IMR-90 (cell line): ENCODE results near the gene KCNF1. TPM values are rescaled to one million over a fixed set of nuclear protein-coding genes. Genes with fewer than 3 reads are reported as not detected.

ENCODE experiments used
- ATAC-seq: fragments of 200-7000 bp; cut with Tn5 transposase; 2 replicates; pipeline ENCODE4 v1.9.1; 2020; ENCODE audit warnings: low read depth, mild to moderate bottlenecking, moderate library complexity
- BruUV-seq: library from RNA; stranded (reverse); fragments of 400-500 nt; replicated peaks from 2 replicates; lab custom pipeline; 2021; lab: Mats Ljungman, UMichigan
- CTCF ChIA-PET: fragments of 300-600 bp; formaldehyde crosslinking; extraction: SDS; loops from one replicate; lab custom pipeline; 2021; ENCODE audit warnings: antibody characterized with exemption; lab: Yijun Ruan, JAX
- POLR2A ChIA-PET: fragments of 300-600 bp; sonication (Branson Sonifier 250); formaldehyde crosslinking; loops from one replicate; lab custom pipeline; 2022; ENCODE audit warnings: antibody characterized with exemption; ENCODE audit not compliant: unreplicated experiment; lab: Charles Lee
- DNase-seq: peaks from one replicate; pipeline ENCODE4 v3.0.0; 2013
- H2AFZ ChIP-seq: replicated peaks from 2 replicates; pipeline ENCODE3; 2013; ENCODE audit warnings: low read length, mild to moderate bottlenecking; ENCODE audit not compliant: poor library complexity
- H2AK5ac ChIP-seq: 2 replicates; pipeline ENCODE4 v1.6.1; 2013; ENCODE audit warnings: low read depth, low read length, inconsistent platforms
- H2AK9ac ChIP-seq: replicated peaks from 2 replicates; pipeline ENCODE3; 2013; ENCODE audit warnings: mild to moderate bottlenecking, low read depth, low read length, moderate library complexity; ENCODE audit not compliant: poor library complexity
- H2BK120ac ChIP-seq: 2 replicates; pipeline ENCODE4 v1.6.1; 2013; ENCODE audit warnings: low read depth, low read length, inconsistent platforms
- H2BK15ac ChIP-seq: 3 replicates; pipeline ENCODE4 v1.6.1; 2013; ENCODE audit warnings: low read depth, low read length, inconsistent platforms
- H2BK20ac ChIP-seq: 2 replicates; pipeline ENCODE4 v1.6.1; 2013; ENCODE audit warnings: low read depth, mild to moderate bottlenecking, inconsistent platforms, low read length, moderate library complexity
- H2BK5ac ChIP-seq: 2 replicates; pipeline ENCODE4 v1.6.1; 2013; ENCODE audit warnings: mild to moderate bottlenecking, low read depth, low read length, inconsistent platforms; ENCODE audit not compliant: poor library complexity, severe bottlenecking
- H3K14ac ChIP-seq: replicated peaks from 2 replicates; pipeline ENCODE4 v1.6.1; 2013; ENCODE audit warnings: low read depth, low read length, inconsistent platforms
- H3K18ac ChIP-seq: 2 replicates; pipeline ENCODE4 v1.6.1; 2013; ENCODE audit warnings: low read depth, low read length, control low read depth
- H3K23ac ChIP-seq: 2 replicates; pipeline ENCODE4 v1.6.1; 2013; ENCODE audit warnings: low read depth, low read length, inconsistent platforms
- H3K27ac ChIP-seq: 2 replicates; pipeline ENCODE4 v1.5.1; 2013; ENCODE audit warnings: mild to moderate bottlenecking, control low read depth, low read length; ENCODE audit not compliant: insufficient read depth
- H3K27me3 ChIP-seq: 2 replicates; pipeline ENCODE4 v1.6.1; 2013; ENCODE audit warnings: low read length; ENCODE audit not compliant: control insufficient read depth, insufficient read depth
- H3K36me3 ChIP-seq: 2 replicates; pipeline ENCODE4 v1.6.1; 2013; ENCODE audit warnings: low read length, mixed read lengths; ENCODE audit not compliant: control insufficient read depth, insufficient read depth
- H3K4ac ChIP-seq: 2 replicates; pipeline ENCODE4 v1.6.1; 2013; ENCODE audit warnings: low read depth, low read length, inconsistent platforms
- H3K4me1 ChIP-seq: 2 replicates; pipeline ENCODE4 v1.6.1; 2013; ENCODE audit warnings: low read length, mixed read lengths; ENCODE audit not compliant: control insufficient read depth, insufficient read depth
- H3K4me2 ChIP-seq: 2 replicates; pipeline ENCODE4 v1.6.1; 2013; ENCODE audit warnings: low read depth, mild to moderate bottlenecking, control low read depth, low read length, moderate library complexity
- H3K4me3 ChIP-seq: 2 replicates; pipeline ENCODE4 v1.5.1; 2013; ENCODE audit warnings: low read depth, mild to moderate bottlenecking, control low read depth, low read length, moderate library complexity; ENCODE audit not compliant: insufficient read depth
- H3K56ac ChIP-seq: 2 replicates; pipeline ENCODE4 v1.6.1; 2013; ENCODE audit warnings: low read length, inconsistent platforms; ENCODE audit not compliant: insufficient read depth; ENCODE audit errors: extremely low read depth
- H3K79me1 ChIP-seq, 2 experiments: 2 replicates each; pipeline ENCODE4 v1.6.1; 2013; ENCODE audit warnings: low read length in 2 of 2, inconsistent platforms in 1 of 2, low read depth in 1 of 2
- H3K9ac ChIP-seq: 2 replicates; pipeline ENCODE4 v1.6.1; 2013; ENCODE audit warnings: low read depth, low read length, control low read depth
- H3K9me1 ChIP-seq: 2 replicates; pipeline ENCODE4 v1.6.1; 2013; ENCODE audit warnings: low read length, inconsistent platforms; ENCODE audit not compliant: insufficient read depth
- H3K9me3 ChIP-seq: 2 replicates; pipeline ENCODE4 v1.6.1; 2013; ENCODE audit warnings: low read length; ENCODE audit not compliant: control insufficient read depth, insufficient read depth
- H4K20me1 ChIP-seq: 2 replicates; pipeline ENCODE4 v1.6.1; 2013; ENCODE audit warnings: low read length, inconsistent platforms; ENCODE audit not compliant: insufficient read depth
- H4K5ac ChIP-seq: 2 replicates; pipeline ENCODE4 v1.6.1; 2013; ENCODE audit warnings: mild to moderate bottlenecking, low read depth, low read length, control low read depth
- H4K8ac ChIP-seq, 2 experiments: 2 replicates each; pipeline ENCODE4 v1.6.1; 2013; ENCODE audit warnings: low read depth in 2 of 2, low read length in 2 of 2, control low read depth in 1 of 2, inconsistent platforms in 1 of 2
- H4K91ac ChIP-seq: 2 replicates; pipeline ENCODE4 v1.6.1; 2013; ENCODE audit warnings: low read depth, low read length, inconsistent platforms; ENCODE audit not compliant: insufficient read depth
- BHLHE40 ChIP-seq: fragments of 150-350 bp; IDR thresholded peaks from 2 replicates; pipeline ENCODE4 v1.6.1; 2016; ENCODE audit warnings: mild to moderate bottlenecking, low read depth, low read length
- MAFK ChIP-seq: IDR thresholded peaks from 2 replicates; pipeline ENCODE4 v1.6.1; 2012; ENCODE audit warnings: low read depth, low read length, improper control_type of control experiment
- MAZ ChIP-seq: IDR thresholded peaks from 2 replicates; pipeline ENCODE4 v1.6.1; 2012; ENCODE audit warnings: low read depth, mild to moderate bottlenecking, low read length, improper control_type of control experiment, moderate library complexity, borderline replicate concordance
- MXI1 ChIP-seq: IDR thresholded peaks from 2 replicates; pipeline ENCODE4 v1.6.1; 2012; ENCODE audit warnings: low read depth, mild to moderate bottlenecking, low read length, moderate library complexity, borderline replicate concordance
- NFE2L2 ChIP-seq: fragments of 150-350 bp; IDR thresholded peaks from 2 replicates; pipeline ENCODE4 v1.6.1; 2016; ENCODE audit warnings: low read depth, mild to moderate bottlenecking, low read length
- RAD21 ChIP-seq: IDR thresholded peaks from 2 replicates; pipeline ENCODE4 v1.6.1; 2012; ENCODE audit warnings: low read length, improper control_type of control experiment
- RFX5 ChIP-seq: IDR thresholded peaks from 2 replicates; pipeline ENCODE4 v1.8.0; 2012; ENCODE audit warnings: low read depth, mild to moderate bottlenecking, low read length, moderate library complexity
- WGBS, 2 experiments: methylation state at CpG; one replicate each; pipeline versions ENCODE4 v1.1.5 to v1.1.7; 2013; ENCODE audit warnings: missing lambda C conversion rate in 2 of 2; ENCODE audit not compliant: insufficient read length in 1 of 2; ENCODE audit errors: extremely low coverage in 2 of 2; 5-methylcytosine and 5-hydroxymethylcytosine counted together
- dilution Hi-C: fragments of 300-500 bp; cut with HindIII; formaldehyde crosslinking; loops from one replicate; pipeline ENCODE4 v1.14.3; 2018; ENCODE audit warnings: low sequenced_read_pairs; ENCODE audit not compliant: unreplicated experiment
- in situ Hi-C: fragments of 300-500 bp; cut with MboI; formaldehyde crosslinking; loops from 3 replicates; pipeline ENCODE4 v1.14.3; 2019; ENCODE audit warnings: low sequenced_read_pairs, inconsistent platforms, mixed read lengths
- intact Hi-C: fragments of 100-400 bp; cut with micrococcal nuclease; formaldehyde crosslinking; loops from 2 replicates; pipeline ENCODE4 v1.10.0; 2022
- polyA plus RNA-seq, 3 experiments: library from polyadenylated mRNA; depleted of rRNA; stranded (reverse); fragments of >200 nt; gene quantifications; 2 replicates each; pipeline ENCODE4 v1.2.3, GENCODE V29; 2012; ENCODE audit warnings: low replicate concordance in 1 of 3
- total RNA-seq: library from RNA; depleted of rRNA; stranded (reverse); fragments of >200 nt; gene quantifications from 2 replicates; pipeline ENCODE4 v1.2.3, GENCODE V29; 2012
- TF ChIP-seq, protein P1 (sequence below): conservative IDR thresholded peaks from 2 replicates; pipeline ENCODE4 v1.5.1; 2012; ENCODE audit warnings: mild to moderate bottlenecking, low read depth, low read length, improper control_type of control experiment

KCNF1 gene
- total and polyA plus RNA-seq, 2 of the 4 experiments (the other 2 are of a cell fraction): 0.54 to 1.4 TPM

DNA sequence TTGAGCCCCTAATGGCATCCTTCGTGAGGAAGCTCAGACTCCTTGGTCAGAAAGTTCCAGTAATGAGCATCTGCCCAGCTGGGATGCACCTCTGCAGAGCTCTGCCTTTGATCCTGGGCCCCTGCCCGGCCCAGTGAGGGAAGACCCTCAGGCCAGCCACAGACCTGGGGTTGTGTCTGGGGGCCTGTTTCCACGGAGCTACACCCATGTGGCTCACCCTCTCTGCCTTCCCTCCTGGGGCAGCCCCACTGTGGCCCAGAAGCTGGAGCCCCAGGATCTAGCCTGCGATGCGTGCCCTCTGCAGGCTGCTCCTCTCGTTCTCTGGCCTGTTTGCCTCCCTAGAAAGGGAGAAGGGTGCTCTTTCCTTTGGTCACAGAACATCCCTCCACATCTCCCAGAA is 9.8 kb downstream of the KCNF1 start:
- peaks cover 13% of the 10 kb centered on the region for H3K4me1 ChIP-seq
- H3K4me3 ChIP-seq: no peak overlapping the region
- no peak for ATAC-seq
- intact Hi-C loops: loop anchor here (5.0 kb wide), 1 partner anchor 826 kb away; the partner anchor contains the start of gene LPIN1
- no peaks in the 10 kb centered on the region for H3K9me3 ChIP-seq
- H2BK15ac ChIP-seq: no peak overlapping the region
- H2BK5ac ChIP-seq: no peak overlapping the region
- TF ChIP-seq RFX5 (no peak), RAD21 (no peak), MXI1 (no peak), MAZ (no peak), MAFK (no peak), NFE2L2 (no peak), BHLHE40 (no peak)
- TF ChIP-seq, protein P1, sequence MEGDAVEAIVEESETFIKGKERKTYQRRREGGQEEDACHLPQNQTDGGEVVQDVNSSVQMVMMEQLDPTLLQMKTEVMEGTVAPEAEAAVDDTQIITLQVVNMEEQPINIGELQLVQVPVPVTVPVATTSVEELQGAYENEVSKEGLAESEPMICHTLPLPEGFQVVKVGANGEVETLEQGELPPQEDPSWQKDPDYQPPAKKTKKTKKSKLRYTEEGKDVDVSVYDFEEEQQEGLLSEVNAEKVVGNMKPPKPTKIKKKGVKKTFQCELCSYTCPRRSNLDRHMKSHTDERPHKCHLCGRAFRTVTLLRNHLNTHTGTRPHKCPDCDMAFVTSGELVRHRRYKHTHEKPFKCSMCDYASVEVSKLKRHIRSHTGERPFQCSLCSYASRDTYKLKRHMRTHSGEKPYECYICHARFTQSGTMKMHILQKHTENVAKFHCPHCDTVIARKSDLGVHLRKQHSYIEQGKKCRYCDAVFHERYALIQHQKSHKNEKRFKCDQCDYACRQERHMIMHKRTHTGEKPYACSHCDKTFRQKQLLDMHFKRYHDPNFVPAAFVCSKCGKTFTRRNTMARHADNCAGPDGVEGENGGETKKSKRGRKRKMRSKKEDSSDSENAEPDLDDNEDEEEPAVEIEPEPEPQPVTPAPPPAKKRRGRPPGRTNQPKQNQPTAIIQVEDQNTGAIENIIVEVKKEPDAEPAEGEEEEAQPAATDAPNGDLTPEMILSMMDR: no peak
- peaks cover 0 to 5% of the 10 kb centered on the region in 2 experiments; a peak in 1 of 4 replicates for H3K79me1 ChIP-seq
- no peak overlapping the region for H2BK120ac ChIP-seq
- no peak overlapping the region for H2AK9ac ChIP-seq
- H4K5ac ChIP-seq: no peak overlapping the region
- no peaks in the 10 kb centered on the region for H3K27me3 ChIP-seq
- no CpG with 5 or more reads among the region's 6 CpGs for WGBS, 2 experiments
- ChIA-PET POLR2A (no interaction called here), CTCF (no interaction called here)
- H3K14ac ChIP-seq: no peak overlapping the region
- H4K20me1 ChIP-seq: no peaks in the 10 kb centered on the region
- no peak overlapping the region for H3K18ac ChIP-seq
- in situ Hi-C loops: loop anchor here (5.0 kb wide), 1 partner anchor 201 kb away; no protein-coding TSS in a partner anchor
- no peak overlapping the region for H3K9ac ChIP-seq
- no peak overlapping the region for H3K56ac ChIP-seq
- H3K27ac ChIP-seq: no peak overlapping the region
- no peak overlapping the region for H3K4me2 ChIP-seq
- no peak overlapping the region for H2AK5ac ChIP-seq
- no peak overlapping the region for H4K8ac ChIP-seq
- no peak overlapping the region for H2BK20ac ChIP-seq
- dilution Hi-C loops: no loop called here
- no peak overlapping the region for H3K23ac ChIP-seq
- no peak overlapping the region for H4K91ac ChIP-seq
- DNase-seq: no peak
- peaks cover 12% of the 10 kb centered on the region; the same call in 1 of the 2 replicates for H3K9me1 ChIP-seq
- no peak overlapping the region; the same call in 1 of the 2 replicates for H3K4ac ChIP-seq
- H2AFZ ChIP-seq: no peak overlapping the region
- no TSS peak for BruUV-seq
- no peaks in the 10 kb centered on the region for H3K36me3 ChIP-seq
